LNCAP (cell line): Measurements from ENCODE around the gene FADD.

ENCODE experiments used
- TF ChIP-seq, protein P1 (sequence below): fragments of 450-650 bp; IDR thresholded peaks from 2 replicates; pipeline ENCODE4 v1.5.1; 2017; ENCODE audit warnings: mild to moderate bottlenecking

FADD gene

DNA sequence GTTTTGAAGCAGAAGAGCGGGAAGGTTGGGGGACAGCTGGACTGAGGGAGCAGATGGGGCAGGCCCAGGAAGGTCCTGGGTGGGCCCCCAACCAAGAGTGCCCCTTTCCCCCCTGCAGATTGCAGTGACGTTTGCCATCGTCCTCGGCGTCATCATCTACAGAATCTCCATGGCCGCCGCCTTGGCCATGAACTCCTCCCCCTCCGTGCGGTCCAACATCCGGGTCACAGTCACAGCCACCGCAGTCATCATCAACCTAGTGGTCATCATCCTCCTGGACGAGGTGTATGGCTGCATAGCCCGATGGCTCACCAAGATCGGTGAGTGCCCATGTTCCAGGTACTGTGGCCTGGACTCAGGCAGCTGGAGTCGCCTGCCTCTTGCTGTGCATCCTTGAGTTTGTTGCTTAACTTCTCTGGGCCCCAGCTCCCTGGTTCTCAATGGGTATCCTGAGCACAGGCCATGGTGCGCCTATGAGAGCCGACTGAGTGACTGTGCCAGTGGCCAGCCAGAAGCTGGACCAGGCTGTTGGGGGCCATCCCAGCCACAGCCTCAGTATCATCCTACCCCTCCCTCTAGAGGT lies 42.0 kb upstream of the FADD start:
- TF ChIP-seq, protein P1, sequence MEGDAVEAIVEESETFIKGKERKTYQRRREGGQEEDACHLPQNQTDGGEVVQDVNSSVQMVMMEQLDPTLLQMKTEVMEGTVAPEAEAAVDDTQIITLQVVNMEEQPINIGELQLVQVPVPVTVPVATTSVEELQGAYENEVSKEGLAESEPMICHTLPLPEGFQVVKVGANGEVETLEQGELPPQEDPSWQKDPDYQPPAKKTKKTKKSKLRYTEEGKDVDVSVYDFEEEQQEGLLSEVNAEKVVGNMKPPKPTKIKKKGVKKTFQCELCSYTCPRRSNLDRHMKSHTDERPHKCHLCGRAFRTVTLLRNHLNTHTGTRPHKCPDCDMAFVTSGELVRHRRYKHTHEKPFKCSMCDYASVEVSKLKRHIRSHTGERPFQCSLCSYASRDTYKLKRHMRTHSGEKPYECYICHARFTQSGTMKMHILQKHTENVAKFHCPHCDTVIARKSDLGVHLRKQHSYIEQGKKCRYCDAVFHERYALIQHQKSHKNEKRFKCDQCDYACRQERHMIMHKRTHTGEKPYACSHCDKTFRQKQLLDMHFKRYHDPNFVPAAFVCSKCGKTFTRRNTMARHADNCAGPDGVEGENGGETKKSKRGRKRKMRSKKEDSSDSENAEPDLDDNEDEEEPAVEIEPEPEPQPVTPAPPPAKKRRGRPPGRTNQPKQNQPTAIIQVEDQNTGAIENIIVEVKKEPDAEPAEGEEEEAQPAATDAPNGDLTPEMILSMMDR = no peak

DNA sequence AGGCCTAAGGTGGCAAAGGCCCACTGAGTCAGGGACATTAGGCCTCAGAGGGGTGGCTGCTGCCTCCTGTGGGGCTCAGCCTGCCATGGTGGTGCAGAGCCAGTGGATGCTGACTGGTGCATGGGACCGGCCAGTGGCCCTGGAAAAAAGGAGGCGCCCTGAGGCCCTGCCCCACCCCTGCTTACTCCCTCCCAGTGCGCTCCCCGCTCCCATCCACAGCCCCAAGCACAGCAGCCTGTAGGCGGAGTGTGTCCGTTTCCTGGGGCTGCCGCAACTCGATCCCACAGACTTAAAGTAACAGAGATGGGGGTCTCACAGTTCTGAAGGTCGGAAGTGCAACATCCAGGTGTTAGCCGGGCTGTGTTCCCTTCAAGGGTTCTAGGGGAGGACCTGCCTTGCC lies 38.4 kb upstream of the FADD start:
- TF ChIP-seq, protein P1 = no peak

DNA sequence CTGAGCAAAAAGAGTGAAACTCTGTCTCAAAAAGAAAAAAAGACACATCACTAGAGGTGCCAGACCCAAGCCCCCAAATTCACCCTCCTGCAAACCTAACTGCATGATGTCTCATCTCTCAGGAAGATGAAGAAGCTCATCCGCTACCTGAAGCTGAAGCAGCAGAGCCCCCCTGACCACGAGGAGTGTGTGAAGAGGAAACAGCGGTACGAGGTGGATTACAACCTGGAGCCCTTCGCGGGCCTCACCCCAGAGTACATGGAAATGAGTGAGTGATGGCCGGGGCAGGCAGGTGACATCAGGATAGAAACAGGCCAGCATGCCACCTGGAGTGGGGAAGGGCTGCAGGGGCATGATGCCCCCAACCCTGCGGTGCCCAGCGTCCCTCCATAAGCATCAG lies 36.0 kb upstream of the FADD start:
- TF ChIP-seq, protein P1 = no peak

DNA sequence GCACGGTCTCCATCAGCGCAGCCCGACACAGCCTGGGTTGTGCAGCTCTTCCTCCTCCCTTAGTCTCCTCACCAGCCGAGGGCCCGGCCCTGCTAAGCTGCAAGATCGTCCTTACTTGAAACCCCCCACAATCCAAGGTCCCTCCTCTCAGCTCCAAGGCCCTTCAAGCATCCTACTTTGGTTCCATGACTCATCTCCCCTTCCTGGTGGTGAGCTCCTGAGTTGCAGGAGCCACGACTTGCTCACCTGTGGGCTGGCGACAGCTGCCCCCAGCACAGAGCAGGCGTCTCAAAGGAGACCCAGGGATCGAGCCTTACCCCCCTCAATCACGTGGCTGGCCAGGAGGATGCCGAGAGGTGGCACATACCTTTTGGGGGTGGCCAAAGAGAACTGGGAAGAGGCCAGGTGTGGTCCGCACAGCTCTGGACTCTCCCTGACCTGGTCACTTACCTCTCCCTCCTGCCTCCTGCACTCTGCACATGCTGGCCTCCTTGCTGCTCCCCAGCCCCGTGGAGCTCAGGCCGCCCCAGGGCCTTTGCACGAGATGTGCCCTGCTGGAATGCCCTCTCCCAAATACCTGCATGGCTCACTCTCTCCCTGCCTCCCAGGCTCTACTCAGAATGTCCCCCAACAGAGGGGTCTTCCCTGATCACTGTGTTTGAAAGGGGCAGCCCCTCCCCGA lies 35.2 kb upstream of the FADD start:
- TF ChIP-seq, protein P1 = no peak

DNA sequence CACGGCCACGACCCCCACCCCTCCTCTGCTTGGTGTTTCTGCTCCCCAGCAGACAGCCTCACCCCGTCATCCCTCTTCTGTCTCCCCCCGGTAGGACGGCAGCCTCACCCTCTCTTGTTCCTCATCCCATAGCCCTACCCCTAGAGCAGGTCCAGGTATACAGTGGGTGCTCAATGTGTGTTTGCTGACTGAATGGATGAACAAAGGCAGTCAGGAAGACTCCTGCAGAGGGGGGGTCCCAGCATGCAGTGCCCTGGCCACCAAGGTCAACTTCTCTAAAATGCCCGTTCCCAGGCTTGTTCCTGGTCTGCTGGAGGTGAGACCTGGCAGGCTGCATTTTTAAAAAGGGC lies 34.7 kb upstream of the FADD start:
- TF ChIP-seq, protein P1 = no peak

DNA sequence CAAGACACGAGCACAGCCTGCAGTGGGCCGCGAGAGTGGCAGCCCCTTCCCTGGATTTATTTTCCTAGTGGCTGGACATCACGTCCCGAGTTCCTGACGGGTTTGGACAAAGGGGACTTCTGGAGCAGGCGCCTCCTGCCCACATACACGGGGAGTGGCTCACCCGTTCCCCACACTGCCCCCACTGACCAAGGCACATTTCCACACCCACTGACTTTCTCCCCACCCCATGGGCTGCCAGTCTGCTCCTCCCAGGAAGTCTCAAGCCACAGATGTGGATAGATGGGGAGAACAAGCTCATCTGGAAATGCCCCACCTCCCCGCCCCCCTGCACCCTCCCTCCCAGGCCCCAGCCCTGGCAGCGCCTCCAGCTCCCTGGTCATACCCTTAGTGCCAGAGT lies 34.0 kb upstream of the FADD start:
- TF ChIP-seq, protein P1 = no peak

DNA sequence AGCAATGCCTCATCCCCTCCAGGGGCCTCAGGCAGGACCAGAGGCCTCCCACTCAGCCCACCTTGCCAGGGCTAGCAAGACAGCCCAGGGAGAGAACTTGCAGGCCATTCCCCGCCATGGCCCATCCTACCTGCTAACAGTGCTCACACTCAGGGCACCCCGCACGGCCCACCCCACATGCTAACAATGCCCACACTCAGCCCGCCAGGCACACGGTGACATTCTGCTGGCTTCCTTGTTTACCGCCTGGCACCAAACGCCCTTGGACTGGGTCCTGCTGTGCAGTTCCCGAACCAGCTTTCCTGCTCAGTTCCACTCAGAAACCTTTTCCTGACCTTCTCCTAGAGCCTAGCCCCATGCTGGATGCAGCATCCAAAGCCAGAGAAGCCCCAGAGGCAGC lies 33.5 kb upstream of the FADD start:
- TF ChIP-seq, protein P1 = no peak
